Muscle of back (tissue), 11 donors: ENCODE data around the gene PGGHG. TPM values are rescaled to one million over a fixed set of nuclear protein-coding genes. Genes with fewer than 3 reads are reported as not detected.
"Not testable (repeated sequence)": the region's sequence is repeated elsewhere in the genome, so short reads cannot be mapped to it uniquely, and the experiment has no call there.

Experiments used
- DNase-seq, 3 donors: peaks; one replicate each; pipeline versions ENCODE4 v3.0.0 to v3.0.0-alpha.2; 2013
- polyA plus RNA-seq, 10 donors: library from polyadenylated mRNA; unstranded; fragments of 120-200 nt; gene quantifications; one replicate each; pipeline ENCODE4 v1.2.1, GENCODE V29; 2013; ENCODE audit not compliant: insufficient read length in 10 of 10

Gene PGGHG
- polyA plus RNA-seq, 10 donors, result 3.5 to 15.7 (median 8.5) TPM

GRCh38 chr11:313787-314553, 25.0 kb downstream of the PGGHG start, which contains the start of gene IFITM1:
IFITM1 (plus strand) TSS chr11:314040; CDS start chr11:314171, 131 bp downstream.
- peak; percentile 63 to 80 (median 63) for DNase-seq

- not testable (repeated sequence) for DNase-seq
These were observed 25.6 kb downstream of the PGGHG start for GRCh38 chr11:314554-314875.

- DNase-seq, result no peak
These were observed 26.1 kb downstream of the PGGHG start for GRCh38 chr11:315051-315481.

- DNase-seq, result no peak
These were observed 26.6 kb downstream of the PGGHG start for GRCh38 chr11:315516-315994.

GRCh38 chr11:316031-316701, 27.2 kb downstream of the PGGHG start:
- no peak for DNase-seq

- DNase-seq, result no peak
These were observed 28.0 kb downstream of the PGGHG start for GRCh38 chr11:316891-317301.

- not testable (repeated sequence) for DNase-seq
These were observed 28.9 kb downstream of the PGGHG start for GRCh38 chr11:317668-318404.

- not testable (repeated sequence) for DNase-seq
These were observed 29.6 kb downstream of the PGGHG start for GRCh38 chr11:318405-319120.

- peak in 1 of 3 donors; percentile 58 for DNase-seq
These were observed 30.4 kb downstream of the PGGHG start for GRCh38 chr11:319121-319887.

GRCh38 chr11:319888-320273, 31.0 kb downstream of the PGGHG start:
- peak in 1 of 3 donors; percentile 54 for DNase-seq

GRCh38 chr11:324156-324555, 35.2 kb downstream of the PGGHG start:
- DNase-seq, result no peak

GRCh38 chr11:324593-325517, 35.9 kb downstream of the PGGHG start:
- DNase-seq, result peak in 1 of 3 donors; percentile 72

GRCh38 chr11:325796-326591, 37.1 kb downstream of the PGGHG start:
- no peak for DNase-seq

GRCh38 chr11:326592-326841, 37.6 kb downstream of the PGGHG start:
- DNase-seq, result no peak

- peak in 2 of 3 donors; percentile 66 to 82 for DNase-seq
These were observed 38.1 kb downstream of the PGGHG start for GRCh38 chr11:326842-327580.

GRCh38 chr11:327581-327923, 38.6 kb downstream of the PGGHG start:
- no peak for DNase-seq

- no peak for DNase-seq
These were observed 39.1 kb downstream of the PGGHG start for GRCh38 chr11:328012-328411.

GRCh38 chr11:328516-329100, 39.7 kb downstream of the PGGHG start:
- DNase-seq, result not testable (repeated sequence)
